Stimulated activated naive CD8-positive, alpha-beta T cell treated with anti-CD3 and anti-CD28 coated beads, Interleukin-15, amount 100 ng/mL, for 72 hours (primary cell): ENCODE measurements around the gene CACNB1.
"Not testable (repeated sequence)": the region's sequence is repeated elsewhere in the genome, so short reads cannot be mapped to it uniquely, and the experiment has no call there.

Experiments
- ATAC-seq: fragments of 150-1000 bp; cut with Tn5 transposase; 2 replicates; pipeline ENCODE4 v1.10.0; 2021; ENCODE audit warnings: mild to moderate bottlenecking, moderate library complexity
- DNase-seq, 2 donors: peaks; one replicate each; pipeline ENCODE4 v3.0.0; 2021 to 2022
- H3K27ac Mint-ChIP-seq, 2 donors: one replicate each; pipeline ENCODE4 v1.8.0; 2022; ENCODE audit warnings: mild to moderate bottlenecking in 2 of 2, mixed read lengths in 2 of 2, moderate library complexity in 2 of 2
- H3K27me3 Mint-ChIP-seq: one replicate; pipeline ENCODE4 v1.8.0; 2022; ENCODE audit warnings: mixed read lengths
- H3K4me1 Mint-ChIP-seq: one replicate; pipeline ENCODE4 v1.8.0; 2022; ENCODE audit warnings: mild to moderate bottlenecking, mixed read lengths
- H3K4me3 Mint-ChIP-seq, 2 donors: one replicate each; pipeline ENCODE4 v1.8.0; 2022; ENCODE audit warnings: mild to moderate bottlenecking in 2 of 2, mixed read lengths in 2 of 2, moderate library complexity in 1 of 2
- H3K9me3 Mint-ChIP-seq, 2 donors: one replicate each; pipeline ENCODE4 v1.8.0; 2022; ENCODE audit warnings: mixed read lengths in 2 of 2

CACNB1 gene

GRCh38 chr17:39177256-39177655, 20.2 kb downstream of the CACNB1 start:
- H3K4me1 Mint-ChIP-seq = peaks cover 29% of the 10 kb centered on the region
- DNase-seq (no peak), ATAC-seq (no peak)
- no peaks in the 10 kb centered on the region for H3K9me3 Mint-ChIP-seq
- no peak overlapping the region for H3K4me3 Mint-ChIP-seq
- H3K27me3 Mint-ChIP-seq = no peaks in the 10 kb centered on the region
- peak overlapping the region in 1 of 2 donors; percentile 56 for H3K27ac Mint-ChIP-seq

GRCh38 chr17:39175695-39176093, 21.8 kb downstream of the CACNB1 start:
- DNase-seq = no peak
- H3K4me1 Mint-ChIP-seq = peaks cover 29% of the 10 kb centered on the region
- H3K27me3 Mint-ChIP-seq = no peaks in the 10 kb centered on the region
- no peak overlapping the region for H3K27ac Mint-ChIP-seq
- no peaks in the 10 kb centered on the region for H3K9me3 Mint-ChIP-seq
- no peak overlapping the region for H3K4me3 Mint-ChIP-seq
- ATAC-seq = no peak

- peak; percentile 60 to 70 for DNase-seq
- no peaks in the 10 kb centered on the region for H3K9me3 Mint-ChIP-seq
- ATAC-seq = peak; percentile 85
- no peak overlapping the region for H3K4me3 Mint-ChIP-seq
- H3K27me3 Mint-ChIP-seq = no peaks in the 10 kb centered on the region
- peaks cover 29% of the 10 kb centered on the region for H3K4me1 Mint-ChIP-seq
- H3K27ac Mint-ChIP-seq = no peak overlapping the region
Measured at GRCh38 chr17:39174920-39175694, 22.4 kb downstream of the CACNB1 start.

- Mint-ChIP-seq H3K4me1 (peaks cover 29% of the 10 kb centered on the region), H3K27ac (no peak overlapping the region), H3K9me3 (no peaks in the 10 kb centered on the region), H3K27me3 (no peaks in the 10 kb centered on the region), H3K4me3 (no peak overlapping the region)
- DNase-seq (no peak), ATAC-seq (no peak)
Measured at GRCh38 chr17:39173526-39174274, 23.8 kb downstream of the CACNB1 start.

GRCh38 chr17:39173080-39173479, 24.4 kb downstream of the CACNB1 start:
- peaks cover 29% of the 10 kb centered on the region for H3K4me1 Mint-ChIP-seq
- H3K27me3 Mint-ChIP-seq = peaks cover 6% of the 10 kb centered on the region
- peak overlapping the region in 1 of 2 donors; percentile 92 for H3K27ac Mint-ChIP-seq
- no peaks in the 10 kb centered on the region for H3K9me3 Mint-ChIP-seq
- ATAC-seq = no peak
- no peak for DNase-seq
- no peak overlapping the region for H3K4me3 Mint-ChIP-seq

GRCh38 chr17:39171933-39172332, 25.5 kb downstream of the CACNB1 start:
- DNase-seq = no peak
- no peak overlapping the region for H3K4me3 Mint-ChIP-seq
- no peak for ATAC-seq
- peaks cover 12% of the 10 kb centered on the region for H3K27me3 Mint-ChIP-seq
- H3K4me1 Mint-ChIP-seq = peaks cover 38% of the 10 kb centered on the region
- H3K9me3 Mint-ChIP-seq = no peaks in the 10 kb centered on the region
- H3K27ac Mint-ChIP-seq = no peak overlapping the region

- H3K9me3 Mint-ChIP-seq = no peaks in the 10 kb centered on the region
- ATAC-seq (no peak), DNase-seq (no peak)
- H3K4me1 Mint-ChIP-seq = peaks cover 48% of the 10 kb centered on the region
- peaks cover 26% of the 10 kb centered on the region for H3K27me3 Mint-ChIP-seq
- H3K27ac Mint-ChIP-seq = no peak overlapping the region
- H3K4me3 Mint-ChIP-seq = no peak overlapping the region
Measured at GRCh38 chr17:39170558-39170957, 26.9 kb downstream of the CACNB1 start.

GRCh38 chr17:39170109-39170508, 27.4 kb downstream of the CACNB1 start:
- H3K27me3 Mint-ChIP-seq = peaks cover 30% of the 10 kb centered on the region
- no peak overlapping the region for H3K4me3 Mint-ChIP-seq
- ATAC-seq (no peak), DNase-seq (no peak)
- no peak overlapping the region for H3K27ac Mint-ChIP-seq
- H3K4me1 Mint-ChIP-seq = peaks cover 49% of the 10 kb centered on the region
- no peaks in the 10 kb centered on the region for H3K9me3 Mint-ChIP-seq

GRCh38 chr17:39169518-39169917, 28.0 kb downstream of the CACNB1 start:
- Mint-ChIP-seq H3K4me1 (peaks cover 49% of the 10 kb centered on the region), H3K9me3 (no peaks in the 10 kb centered on the region), H3K4me3 (no peak overlapping the region), H3K27ac (no peak overlapping the region), H3K27me3 (peaks cover 33% of the 10 kb centered on the region)
- DNase-seq (no peak), ATAC-seq (no peak)

GRCh38 chr17:39169101-39169500, 28.4 kb downstream of the CACNB1 start:
- H3K27me3 Mint-ChIP-seq = peaks cover 33% of the 10 kb centered on the region
- H3K27ac Mint-ChIP-seq = no peak overlapping the region
- H3K9me3 Mint-ChIP-seq = no peaks in the 10 kb centered on the region
- H3K4me3 Mint-ChIP-seq = no peak overlapping the region
- ATAC-seq (no peak), DNase-seq (no peak)
- H3K4me1 Mint-ChIP-seq = peaks cover 49% of the 10 kb centered on the region

- peaks cover 33% of the 10 kb centered on the region for H3K27me3 Mint-ChIP-seq
- H3K27ac Mint-ChIP-seq, H3K4me3 Mint-ChIP-seq, H3K9me3 Mint-ChIP-seq, DNase-seq, ATAC-seq: not testable (repeated sequence)
- peaks cover 46% of the 10 kb centered on the region for H3K4me1 Mint-ChIP-seq
Measured at GRCh38 chr17:39168503-39168902, 29.0 kb downstream of the CACNB1 start.

GRCh38 chr17:39167476-39167875, 30.0 kb downstream of the CACNB1 start:
- no peak for ATAC-seq

GRCh38 chr17:39166437-39167335, 30.8 kb downstream of the CACNB1 start:
- Mint-ChIP-seq H3K27me3 (peaks cover 33% of the 10 kb centered on the region), H3K4me3 (no peak overlapping the region), H3K9me3 (no peaks in the 10 kb centered on the region), H3K27ac (no peak overlapping the region), H3K4me1 (peaks cover 37% of the 10 kb centered on the region)
- ATAC-seq (no peak), DNase-seq (no peak)

More at GRCh38 chr17:39167476-39167875, 30.0 kb downstream of the CACNB1 start:
- H3K9me3 Mint-ChIP-seq = no peaks in the 10 kb centered on the region
- H3K4me1 Mint-ChIP-seq = peaks cover 37% of the 10 kb centered on the region
- H3K4me3 Mint-ChIP-seq = no peak overlapping the region
- H3K27me3 Mint-ChIP-seq = peaks cover 33% of the 10 kb centered on the region
- DNase-seq = no peak
- no peak overlapping the region for H3K27ac Mint-ChIP-seq

GRCh38 chr17:39165841-39166349, 31.6 kb downstream of the CACNB1 start, which contains the start of gene ARL5C:
TSS of gene ARL5C (minus strand) at chr17:39166161. CDS start at chr17:39165760, 401 bp downstream.
- peak within 1 kb of the TSS; percentile 94 for H3K4me3 Mint-ChIP-seq
- DNase-seq (no peak), ATAC-seq (no peak)
- peaks cover 33% of the 10 kb centered on the region for H3K27me3 Mint-ChIP-seq
- no peaks in the 10 kb centered on the region for H3K9me3 Mint-ChIP-seq
- peaks cover 37% of the 10 kb centered on the region for H3K4me1 Mint-ChIP-seq
- H3K27ac Mint-ChIP-seq = peak within 1 kb of the TSS; percentile 57 to 65

- ATAC-seq (peak; percentile 43), DNase-seq (no peak)
- peaks cover 33% of the 10 kb centered on the region for H3K27me3 Mint-ChIP-seq
Measured at GRCh38 chr17:39165178-39165840, 32.2 kb downstream of the CACNB1 start.

More at GRCh38 chr17:39165178-39165840, 32.2 kb downstream of the CACNB1 start:
- Mint-ChIP-seq H3K4me1 (peaks cover 37% of the 10 kb centered on the region), H3K27ac (peak overlapping the region; percentile 57 to 65), H3K9me3 (no peaks in the 10 kb centered on the region), H3K4me3 (peak overlapping the region; percentile 94)
